Psoas muscle (tissue), 8 donors: ENCODE measurements around the gene KCNG4. TPM values are rescaled to one million over a fixed set of nuclear protein-coding genes. Genes with fewer than 3 reads are reported as not detected.

Source experiments
- ATAC-seq, 4 donors: fragments of 200-7000 bp; cut with Tn5 transposase; one replicate each; pipeline ENCODE4 v1.9.1; 2020; ENCODE audit warnings: moderate library complexity in 3 of 4, mild to moderate bottlenecking in 2 of 4
- DNase-seq, 2 donors: peaks; one replicate each; pipeline ENCODE4 v3.0.0-alpha.2; 2020
- H3K27ac ChIP-seq: fragments of 200-600 bp; one replicate; pipeline ENCODE4 v1.8.0; 2022
- H3K27me3 ChIP-seq, 3 donors: fragments of 200-600 bp in 1 of 3; one replicate each; pipeline versions ENCODE4 v1.6.1 to v1.8.0; 2013 to 2022; ENCODE audit warnings: low read length in 2 of 3, mild to moderate bottlenecking in 2 of 3, moderate library complexity in 1 of 3; ENCODE audit not compliant: insufficient read depth in 3 of 3
- H3K36me3 ChIP-seq, 2 donors: fragments of 200-600 bp in 1 of 2; one replicate each; pipeline versions ENCODE4 v1.6.1 to v1.8.0; 2013 to 2022; ENCODE audit warnings: low read depth in 1 of 2, mild to moderate bottlenecking in 1 of 2, moderate library complexity in 1 of 2; ENCODE audit not compliant: insufficient read depth in 1 of 2
- H3K4me1 ChIP-seq: fragments of 200-600 bp; one replicate; pipeline ENCODE4 v1.8.0; 2022
- H3K4me3 ChIP-seq: fragments of 200-600 bp; one replicate; pipeline ENCODE4 v1.8.0; 2022; ENCODE audit warnings: mild to moderate bottlenecking
- H3K9me3 ChIP-seq: fragments of 200-600 bp; one replicate; pipeline ENCODE4 v1.8.0; 2022
- WGBS, 3 donors: extraction: QIAGEN DNeasy Blood & Tissue Kit; methylation state at CpG; one replicate each; pipeline versions ENCODE4 v1.1.6 to v1.1.7; 2013; 5-methylcytosine and 5-hydroxymethylcytosine counted together
- intact Hi-C, 2 donors: fragments of 100-400 bp; cut with DNase I; formaldehyde crosslinking; loops; one replicate each; pipeline versions ENCODE4 v1.11.0 to v1.14.2; 2022
- polyA plus RNA-seq, 3 donors: library from polyadenylated mRNA; stranded (reverse); fragments of 200-250 nt; gene quantifications; one replicate each; pipeline ENCODE4 v1.2.3, GENCODE V29; 2013
- total RNA-seq, 4 donors: library from RNA; stranded (reverse); fragmentation: NEBNext Ultra II Directional in 2 of 4; extraction: Animal tissue kit (Norgen Biotek cat#: 25700) in 2 of 4; gene quantifications; one replicate each; pipeline versions ENCODE4 v1.2.1 to v1.2.4, GENCODE V29; 2021 to 2023
- TF ChIP-seq, protein P1 (sequence below): fragments of 200-600 bp; IDR thresholded peaks from one replicate; pipeline ENCODE4 v1.8.0; 2022; ENCODE audit warnings: antibody characterized with exemption
- donor health status: healthy with polysubstance abuse.
- donor health status: DM: no; HTN: no; CAD: no; lungs with moderate emphysema.
- donor health status: Bipolar disorder and iron deficiency.
- donor health status: healthy.
- donor health status: DM: yes; HTN: yes; CAD: no.
- donor health status: DM: no; HTN: no; CAD: no.
- donor health status: DM: no; HTN: no; CAD: no.
- donor health status: DM: yes; HTN: yes; CAD: no.

KCNG4 gene
- total and polyA plus RNA-seq, 7 donors = 0.04 to 0.10 TPM; not detected in 5

DNA sequence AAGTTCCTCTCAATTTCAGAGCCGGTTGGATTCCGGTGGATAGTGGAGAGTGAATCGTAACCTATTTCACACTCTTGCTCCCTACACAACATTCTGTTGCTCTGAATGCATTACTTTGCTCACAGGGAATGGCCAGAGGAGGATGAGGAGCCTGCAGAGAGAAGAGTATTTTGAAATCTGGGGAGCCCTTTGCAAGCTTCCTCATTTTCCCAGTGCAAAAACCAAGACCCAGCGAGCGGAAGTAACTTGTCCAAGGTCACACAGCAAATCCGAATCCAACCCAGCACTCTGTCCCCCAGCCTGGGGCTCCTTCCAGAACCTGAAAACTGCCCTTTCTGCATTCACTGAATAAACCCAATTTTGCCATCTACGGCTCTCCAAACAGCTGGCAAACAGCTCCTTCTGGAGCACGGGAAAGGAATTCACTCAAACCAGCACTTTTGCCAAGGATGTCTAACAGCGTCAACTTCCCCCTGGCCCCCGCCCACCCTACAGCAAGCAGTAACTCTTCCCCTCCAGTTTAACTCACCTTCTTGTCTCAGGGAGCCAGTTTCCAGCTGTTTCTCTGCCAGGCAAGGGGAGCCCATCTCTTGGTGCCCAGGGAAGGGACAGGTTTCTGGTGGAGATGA is 557 bp downstream of the KCNG4 start:
- TF ChIP-seq, protein P1, sequence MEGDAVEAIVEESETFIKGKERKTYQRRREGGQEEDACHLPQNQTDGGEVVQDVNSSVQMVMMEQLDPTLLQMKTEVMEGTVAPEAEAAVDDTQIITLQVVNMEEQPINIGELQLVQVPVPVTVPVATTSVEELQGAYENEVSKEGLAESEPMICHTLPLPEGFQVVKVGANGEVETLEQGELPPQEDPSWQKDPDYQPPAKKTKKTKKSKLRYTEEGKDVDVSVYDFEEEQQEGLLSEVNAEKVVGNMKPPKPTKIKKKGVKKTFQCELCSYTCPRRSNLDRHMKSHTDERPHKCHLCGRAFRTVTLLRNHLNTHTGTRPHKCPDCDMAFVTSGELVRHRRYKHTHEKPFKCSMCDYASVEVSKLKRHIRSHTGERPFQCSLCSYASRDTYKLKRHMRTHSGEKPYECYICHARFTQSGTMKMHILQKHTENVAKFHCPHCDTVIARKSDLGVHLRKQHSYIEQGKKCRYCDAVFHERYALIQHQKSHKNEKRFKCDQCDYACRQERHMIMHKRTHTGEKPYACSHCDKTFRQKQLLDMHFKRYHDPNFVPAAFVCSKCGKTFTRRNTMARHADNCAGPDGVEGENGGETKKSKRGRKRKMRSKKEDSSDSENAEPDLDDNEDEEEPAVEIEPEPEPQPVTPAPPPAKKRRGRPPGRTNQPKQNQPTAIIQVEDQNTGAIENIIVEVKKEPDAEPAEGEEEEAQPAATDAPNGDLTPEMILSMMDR = no peak
- ATAC-seq (no peak), DNase-seq (no peak)
- Histone ChIP-seq H3K27me3 (peaks cover 0 to 19% (median 11%) of the 10 kb centered on the region in 3 donors), H3K36me3 (no peaks in the 10 kb centered on the region), H3K9me3 (no peaks in the 10 kb centered on the region), H3K4me1 (no peaks in the 10 kb centered on the region), H3K4me3 (no peak overlapping the region), H3K27ac (no peak overlapping the region)
- intact Hi-C loops = no loop called here
- WGBS, 3 donors = 28 to 32% (median 30%) methylated on average over 10 of the region's 10 CpGs

DNA sequence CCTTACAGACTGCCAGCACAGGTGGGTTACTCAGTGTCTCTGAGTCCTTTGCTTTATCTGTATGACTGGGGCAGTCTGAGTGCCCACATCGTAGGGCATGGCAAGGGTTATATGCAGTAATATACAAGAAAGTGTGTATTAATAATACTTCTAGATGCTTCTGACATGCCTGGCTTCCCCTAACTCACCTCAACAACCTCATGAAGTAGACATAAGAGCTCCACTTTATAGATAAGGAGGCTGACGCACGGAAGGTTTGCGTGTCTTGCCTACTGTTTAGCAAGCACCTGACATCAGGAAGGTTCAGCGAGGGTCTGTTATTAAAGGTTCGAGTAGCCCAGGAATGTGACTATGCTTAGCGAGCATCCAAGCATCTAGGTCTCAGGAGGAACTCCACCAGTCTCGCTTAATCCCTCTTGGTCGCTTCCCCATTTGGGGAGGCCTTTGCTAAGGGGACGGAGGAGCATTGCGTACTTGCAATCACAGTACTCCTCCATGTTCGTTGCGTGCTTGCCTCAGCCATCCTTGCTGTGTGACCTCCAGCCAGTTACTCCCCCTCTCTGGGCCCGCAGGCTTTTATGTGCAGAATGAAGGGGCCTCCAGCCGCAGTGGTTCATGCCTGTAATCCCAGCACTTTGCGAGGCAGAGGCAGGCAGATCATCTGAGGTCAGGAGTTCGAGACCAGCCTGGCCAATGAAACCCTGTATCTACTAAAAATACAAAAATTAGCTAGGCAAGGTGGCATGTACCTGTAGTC is 1.6 kb downstream of the KCNG4 start:
- TF ChIP-seq, protein P1 = no peak
- WGBS, 3 donors = 89 to 92% (median 91%) methylated on average over 17 of the region's 17 CpGs
- no peak overlapping the region for H3K27ac ChIP-seq
- no peak overlapping the region for H3K4me3 ChIP-seq
- no peaks in the 10 kb centered on the region for H3K9me3 ChIP-seq
- ATAC-seq (no peak), DNase-seq (no peak)
- no peaks in the 10 kb centered on the region for H3K36me3 ChIP-seq
- H3K4me1 ChIP-seq = no peaks in the 10 kb centered on the region
- H3K27me3 ChIP-seq = peaks cover 0 to 19% (median 11%) of the 10 kb centered on the region in 3 donors
- intact Hi-C loops = no loop called here

DNA sequence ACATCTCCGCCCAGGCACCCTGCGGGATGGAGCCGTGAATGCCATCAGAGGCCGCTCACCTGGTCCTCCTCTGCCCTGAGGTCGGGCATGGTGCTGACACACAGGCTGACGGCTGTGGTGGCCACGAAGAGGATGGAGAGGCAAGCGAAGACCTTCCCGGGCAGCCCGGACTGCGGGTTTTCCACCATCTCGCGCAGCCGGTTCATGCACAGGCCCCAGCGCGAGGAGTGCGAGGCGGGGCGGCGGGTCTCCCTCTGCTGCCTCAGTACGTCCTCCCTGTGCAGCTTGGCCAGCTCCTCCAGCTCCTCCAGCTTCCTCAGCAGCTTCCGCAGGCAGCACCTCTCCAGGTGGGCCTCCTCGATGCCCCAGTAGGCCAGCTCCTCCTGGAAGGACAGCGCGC is 3.1 kb downstream of the KCNG4 start:
- Histone ChIP-seq H3K4me1 (no peaks in the 10 kb centered on the region), H3K36me3 (no peaks in the 10 kb centered on the region), H3K27ac (no peak overlapping the region), H3K4me3 (no peak overlapping the region), H3K27me3 (peaks cover 0 to 19% (median 9%) of the 10 kb centered on the region in 3 donors), H3K9me3 (no peaks in the 10 kb centered on the region)
- intact Hi-C loops = no loop called here
- ATAC-seq = no peak
- TF ChIP-seq, protein P1 = no peak
- 88 to 94% (median 92%) methylated on average over 25 of the region's 25 CpGs for WGBS, 3 donors
- DNase-seq = no peak

DNA sequence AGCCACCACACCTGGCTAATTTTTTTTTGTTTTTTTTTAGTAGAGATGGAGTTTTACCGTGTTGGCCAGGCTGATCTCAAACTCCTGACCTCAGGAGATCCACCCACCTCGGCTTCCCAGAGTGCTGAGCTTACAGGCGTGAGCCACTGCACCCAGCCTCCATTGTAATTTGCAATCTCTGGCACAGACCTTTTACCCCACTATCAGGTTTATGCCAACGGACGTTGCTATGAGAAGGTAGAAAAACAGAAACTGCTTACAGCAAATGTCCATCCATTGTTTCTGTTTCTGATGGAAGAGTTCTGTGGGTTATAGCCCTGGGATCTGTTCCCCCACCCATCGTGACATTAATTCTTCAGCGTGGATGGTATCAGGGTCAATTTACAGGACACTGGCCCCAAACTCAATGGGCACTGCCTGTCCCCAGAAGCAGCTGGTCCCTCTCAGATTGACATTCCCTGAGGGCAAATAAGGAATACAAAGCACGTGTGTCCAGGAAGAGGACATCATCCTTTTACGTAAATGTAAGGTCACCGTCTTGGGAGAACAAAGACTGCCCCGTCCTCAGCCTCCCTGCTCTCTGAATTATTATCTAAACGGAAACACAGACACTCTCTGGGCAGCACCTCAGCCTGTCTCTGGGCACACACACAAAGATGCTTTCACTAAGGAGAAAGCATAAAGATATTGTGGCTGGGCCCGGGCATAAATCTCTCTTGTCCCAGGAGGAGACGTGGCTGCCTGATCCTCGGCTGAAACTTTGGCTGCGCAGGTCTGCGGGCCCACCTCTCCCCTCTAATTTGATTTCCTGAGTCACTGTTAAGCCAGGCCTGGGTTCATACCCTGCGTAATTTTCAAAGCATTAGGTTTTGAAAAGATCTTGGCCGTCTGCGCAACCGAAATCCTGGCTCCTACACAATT is 5.2 kb downstream of the KCNG4 start:
- intact Hi-C loops = no loop called here
- Histone ChIP-seq H3K36me3 (no peaks in the 10 kb centered on the region), H3K4me1 (no peaks in the 10 kb centered on the region), H3K9me3 (no peaks in the 10 kb centered on the region), H3K27me3 (peaks cover 0 to 9% (median 2%) of the 10 kb centered on the region in 3 donors), H3K27ac (no peak overlapping the region), H3K4me3 (no peak overlapping the region)
- TF ChIP-seq, protein P1 = no peak
- 34 to 44% (median 41%) methylated on average over 21 of the region's 21 CpGs for WGBS, 3 donors
- no peak for DNase-seq
- ATAC-seq = no peak
